OCI-M1 (cell line): Measurements from ENCODE around the gene RIC1.
A peak's percentile ranks its signal among the peaks of the same experiment; 100 is the strongest.
"Not testable (repeated sequence)": the region's sequence is repeated elsewhere in the genome, so short reads cannot be mapped to it uniquely, and the experiment has no call there.

Source experiments
- DNase-seq: peaks from one replicate; lab custom pipeline; 2025; lab: John Stamatoyannopoulos, UW

Gene RIC1

GRCh38 chr9:5628530-5629311 is at the start of gene RIC1:
Gene RIC1, plus strand, starts transcription at chr9:5629107. Its CDS starts 203 bp downstream, at chr9:5629310.
- DNase-seq = peak; percentile 100

GRCh38 chr9:5579881-5580280 is 49.0 kb upstream of the RIC1 start:
- DNase-seq = peak; percentile 97

- DNase-seq = peak; percentile 83
Measured at GRCh38 chr9:5580650-5581049, 48.3 kb upstream of the RIC1 start.

- not testable (repeated sequence) for DNase-seq
Measured at GRCh38 chr9:5581706-5582105, 47.2 kb upstream of the RIC1 start.

GRCh38 chr9:5582835-5583195 is 46.1 kb upstream of the RIC1 start:
- peak; percentile 87 for DNase-seq

- DNase-seq = peak; percentile 96
Measured at GRCh38 chr9:5586391-5586802, 42.5 kb upstream of the RIC1 start.

GRCh38 chr9:5587024-5587423 is 41.9 kb upstream of the RIC1 start:
- no peak for DNase-seq

- no peak for DNase-seq
Measured at GRCh38 chr9:5592231-5592630, 36.7 kb upstream of the RIC1 start.

- DNase-seq = no peak
Measured at GRCh38 chr9:5592904-5593303, 36.0 kb upstream of the RIC1 start.

GRCh38 chr9:5593904-5594303 is 35.0 kb upstream of the RIC1 start:
- DNase-seq = peak; percentile 90

- peak; percentile 84 for DNase-seq
Measured at GRCh38 chr9:5596173-5596572, 32.7 kb upstream of the RIC1 start.

GRCh38 chr9:5608298-5609225 is 20.3 kb upstream of the RIC1 start:
- DNase-seq = peak; percentile 100

- no peak for DNase-seq
Measured at GRCh38 chr9:5609226-5609596, 19.7 kb upstream of the RIC1 start.

- peak; percentile 86 for DNase-seq
Measured at GRCh38 chr9:5610491-5610890, 18.4 kb upstream of the RIC1 start.

- no peak for DNase-seq
Measured at GRCh38 chr9:5611321-5612184, 17.4 kb upstream of the RIC1 start.

- DNase-seq = no peak
Measured at GRCh38 chr9:5612185-5612530, 16.7 kb upstream of the RIC1 start.

- DNase-seq = no peak
Measured at GRCh38 chr9:5614192-5614591, 14.7 kb upstream of the RIC1 start.

- DNase-seq = no peak
Measured at GRCh38 chr9:5614985-5615384, 13.9 kb upstream of the RIC1 start.

- DNase-seq = peak; percentile 100
Measured at GRCh38 chr9:5617749-5618148, 11.2 kb upstream of the RIC1 start.

- DNase-seq = no peak
Measured at GRCh38 chr9:5620494-5620893, 8.4 kb upstream of the RIC1 start.

- no peak for DNase-seq
Measured at GRCh38 chr9:5621327-5621726, 7.6 kb upstream of the RIC1 start.

GRCh38 chr9:5622016-5622415 is 6.9 kb upstream of the RIC1 start:
- no peak for DNase-seq
